Measurements from ENCODE around the gene AUNIP.

Gene AUNIP

GRCh38 chr1:25800703-25801377 is 58.4 kb downstream of the AUNIP start:
- Histone ChIP-seq H3K79me2 (ENCODE audit: insufficient read depth, low read depth) (no peaks in the 10 kb centered on the region), H3K4me3 (IDR thresholded peaks at IDR 0.05; ENCODE audit: insufficient read depth, low read depth, low read length) (no peak overlapping the region), H4K20me1 (ENCODE audit: insufficient read depth) (no peaks in the 10 kb centered on the region), H3K4me1 (ENCODE audit: low read depth, poor library complexity, severe bottlenecking) (peaks cover 81% of the 10 kb centered on the region), H3K27ac (no peak overlapping the region), H3K27me3 (ENCODE audit: insufficient read depth, low read depth) (no peaks in the 10 kb centered on the region), H3K36me3 (ENCODE audit: insufficient read depth) (no peaks in the 10 kb centered on the region), H3K4me2 (peak overlapping the region; percentile 72), H3K9ac (peak overlapping the region; percentile 41; the same call in 1 of the 2 replicates), H2AFZ (ENCODE audit: low read depth) (no peak overlapping the region)
- TF ChIP-seq CTCF (conservative IDR thresholded peaks at IDR 0.05; ENCODE audit: low read depth, low read length), result no peak

GRCh38 chr1:25799935-25800702 is 59.1 kb downstream of the AUNIP start, which contains the start of gene SELENON:
Gene SELENON (plus strand): TSS chr1:25800193. CDS start chr1:25800231, 38 bp downstream.
- no peaks in the 10 kb centered on the region for H3K36me3 ChIP-seq (ENCODE audit: insufficient read depth)
- H3K27ac ChIP-seq, result no peak within 1 kb of the TSS
- peak within 1 kb of the TSS; percentile 52; the same call in 1 of the 2 replicates for H2AFZ ChIP-seq (ENCODE audit: low read depth)
- peaks cover 88% of the 10 kb centered on the region for H3K4me1 ChIP-seq (ENCODE audit: low read depth, poor library complexity, severe bottlenecking)
- H3K27me3 ChIP-seq (ENCODE audit: insufficient read depth, low read depth), result no peaks in the 10 kb centered on the region
- H3K4me2 ChIP-seq, result peak within 1 kb of the TSS; percentile 72
- no peak for TF ChIP-seq CTCF (conservative IDR thresholded peaks at IDR 0.05; ENCODE audit: low read depth, low read length)
- no peak within 1 kb of the TSS for H3K4me3 ChIP-seq (IDR thresholded peaks at IDR 0.05; ENCODE audit: insufficient read depth, low read depth, low read length)
- no peaks in the 10 kb centered on the region for H3K79me2 ChIP-seq (ENCODE audit: insufficient read depth, low read depth)
- H3K9ac ChIP-seq, result peak within 1 kb of the TSS; percentile 41; the same call in 1 of the 2 replicates
- no peaks in the 10 kb centered on the region for H4K20me1 ChIP-seq (ENCODE audit: insufficient read depth)

- H3K9ac ChIP-seq, result no peak overlapping the region
- TF ChIP-seq CTCF (conservative IDR thresholded peaks at IDR 0.05; ENCODE audit: low read depth, low read length), result no peak
- peak overlapping the region; percentile 45; the same call in 1 of the 2 replicates for H3K4me2 ChIP-seq
- H3K36me3 ChIP-seq (ENCODE audit: insufficient read depth), result no peaks in the 10 kb centered on the region
- H3K4me1 ChIP-seq (ENCODE audit: low read depth, poor library complexity, severe bottlenecking), result peaks cover 86% of the 10 kb centered on the region
- H3K27me3 ChIP-seq (ENCODE audit: insufficient read depth, low read depth), result no peaks in the 10 kb centered on the region
- H4K20me1 ChIP-seq (ENCODE audit: insufficient read depth), result no peaks in the 10 kb centered on the region
- no peak overlapping the region for H3K4me3 ChIP-seq (IDR thresholded peaks at IDR 0.05; ENCODE audit: insufficient read depth, low read depth, low read length)
- no peaks in the 10 kb centered on the region for H3K79me2 ChIP-seq (ENCODE audit: insufficient read depth, low read depth)
- H3K27ac ChIP-seq, result no peak overlapping the region
- H2AFZ ChIP-seq (ENCODE audit: low read depth), result peak overlapping the region; percentile 52; the same call in 1 of the 2 replicates
Observed at GRCh38 chr1:25799352-25799934, 59.8 kb downstream of the AUNIP start.

- H3K79me2 ChIP-seq (ENCODE audit: insufficient read depth, low read depth), result no peaks in the 10 kb centered on the region
- peaks cover 86% of the 10 kb centered on the region for H3K4me1 ChIP-seq (ENCODE audit: low read depth, poor library complexity, severe bottlenecking)
- TF ChIP-seq CTCF (conservative IDR thresholded peaks at IDR 0.05; ENCODE audit: low read depth, low read length), result no peak
- no peak overlapping the region; the same call in 1 of the 2 replicates for H3K4me2 ChIP-seq
- no peak overlapping the region for H2AFZ ChIP-seq (ENCODE audit: low read depth)
- no peaks in the 10 kb centered on the region for H4K20me1 ChIP-seq (ENCODE audit: insufficient read depth)
- no peaks in the 10 kb centered on the region for H3K27me3 ChIP-seq (ENCODE audit: insufficient read depth, low read depth)
- H3K27ac ChIP-seq, result no peak overlapping the region
- H3K36me3 ChIP-seq (ENCODE audit: insufficient read depth), result no peaks in the 10 kb centered on the region
- H3K4me3 ChIP-seq (IDR thresholded peaks at IDR 0.05; ENCODE audit: insufficient read depth, low read depth, low read length), result no peak overlapping the region
- no peak overlapping the region for H3K9ac ChIP-seq
Observed at GRCh38 chr1:25798666-25799351, 60.4 kb downstream of the AUNIP start.
